ENCODE data around the gene FANK1. TPM values are rescaled to one million over a fixed set of nuclear protein-coding genes. Genes with fewer than 3 reads are reported as not detected.

FANK1 gene
- total RNA-seq, 1 experiment from 2014 or later: 0.85 TPM

GRCh38 chr10:126041804-126042231 lies 145.5 kb downstream of the FANK1 start:
- no peaks in the 10 kb centered on the region for H3K4me1 Mint-ChIP-seq (ENCODE audit: low read depth, unreplicated experiment)
- no TSS peak for BruUV-seq (replicated peaks)
- intact Hi-C loops (cut with micrococcal nuclease; ENCODE audit: unreplicated experiment): no loop called here
- peak; percentile 85 for DNase-seq
- no peaks in the 10 kb centered on the region for H3K9me3 Mint-ChIP-seq (ENCODE audit: low read depth, unreplicated experiment)
- H3K27me3 Mint-ChIP-seq (ENCODE audit: unreplicated experiment): no peaks in the 10 kb centered on the region
- CTCF ChIA-PET: interaction anchor here (0.8 kb wide), 1 partner anchor 40 kb away, joined by 5 read pairs; no protein-coding TSS in a partner anchor
- H3K36me3 Mint-ChIP-seq (ENCODE audit: insufficient read depth, unreplicated experiment): peaks cover 5% of the 10 kb centered on the region
- TF ChIP-seq CTCF (IDR thresholded peaks at IDR 0.05; ENCODE audit: unreplicated experiment): no peak
- peak overlapping the region; percentile 46 for H3K4me3 Mint-ChIP-seq (ENCODE audit: low read depth, unreplicated experiment)
- peak overlapping the region; percentile 96 for H3K27ac Mint-ChIP-seq (ENCODE audit: unreplicated experiment)

GRCh38 chr10:126042354-126042753 lies 146.0 kb downstream of the FANK1 start:
- no peak for TF ChIP-seq CTCF (IDR thresholded peaks at IDR 0.05; ENCODE audit: unreplicated experiment)
- H3K27ac Mint-ChIP-seq (ENCODE audit: unreplicated experiment): peak overlapping the region; percentile 96
- H3K27me3 Mint-ChIP-seq (ENCODE audit: unreplicated experiment): no peaks in the 10 kb centered on the region
- H3K36me3 Mint-ChIP-seq (ENCODE audit: insufficient read depth, unreplicated experiment): peaks cover 5% of the 10 kb centered on the region
- intact Hi-C loops (cut with micrococcal nuclease; ENCODE audit: unreplicated experiment): no loop called here
- no peaks in the 10 kb centered on the region for H3K4me1 Mint-ChIP-seq (ENCODE audit: low read depth, unreplicated experiment)
- no peaks in the 10 kb centered on the region for H3K9me3 Mint-ChIP-seq (ENCODE audit: low read depth, unreplicated experiment)
- peak overlapping the region; percentile 46 for H3K4me3 Mint-ChIP-seq (ENCODE audit: low read depth, unreplicated experiment)
- CTCF ChIA-PET: interaction anchor here (0.8 kb wide), 1 partner anchor 40 kb away, joined by 5 read pairs; no protein-coding TSS in a partner anchor
- BruUV-seq (replicated peaks): no TSS peak
- no peak for DNase-seq

- intact Hi-C loops (cut with micrococcal nuclease; ENCODE audit: unreplicated experiment): no loop called here
- H3K36me3 Mint-ChIP-seq (ENCODE audit: insufficient read depth, unreplicated experiment): peaks cover 5% of the 10 kb centered on the region
- no peak overlapping the region for H3K27ac Mint-ChIP-seq (ENCODE audit: unreplicated experiment)
- DNase-seq: no peak
- TF ChIP-seq CTCF (IDR thresholded peaks at IDR 0.05; ENCODE audit: unreplicated experiment): no peak
- H3K4me3 Mint-ChIP-seq (ENCODE audit: low read depth, unreplicated experiment): no peak overlapping the region
- no peaks in the 10 kb centered on the region for H3K9me3 Mint-ChIP-seq (ENCODE audit: low read depth, unreplicated experiment)
- H3K27me3 Mint-ChIP-seq (ENCODE audit: unreplicated experiment): no peaks in the 10 kb centered on the region
- CTCF ChIA-PET: interaction anchor here (0.5 kb wide), 1 partner anchor 143 kb away, joined by 3 read pairs; no protein-coding TSS in a partner anchor
- no TSS peak for BruUV-seq (replicated peaks)
- no peaks in the 10 kb centered on the region for H3K4me1 Mint-ChIP-seq (ENCODE audit: low read depth, unreplicated experiment)
Observed at GRCh38 chr10:126042906-126043305, 146.5 kb downstream of the FANK1 start.

- no TSS peak for BruUV-seq (replicated peaks)
Observed at GRCh38 chr10:126043389-126043788, 147.0 kb downstream of the FANK1 start.

More at GRCh38 chr10:126043389-126043788, 147.0 kb downstream of the FANK1 start:
- TF ChIP-seq CTCF (IDR thresholded peaks at IDR 0.05; ENCODE audit: unreplicated experiment): no peak
- Mint-ChIP-seq H3K4me1 (ENCODE audit: low read depth, unreplicated experiment) (no peaks in the 10 kb centered on the region), H3K36me3 (ENCODE audit: insufficient read depth, unreplicated experiment) (peaks cover 5% of the 10 kb centered on the region), H3K4me3 (ENCODE audit: low read depth, unreplicated experiment) (no peak overlapping the region), H3K27me3 (ENCODE audit: unreplicated experiment) (no peaks in the 10 kb centered on the region), H3K9me3 (ENCODE audit: low read depth, unreplicated experiment) (no peaks in the 10 kb centered on the region), H3K27ac (ENCODE audit: unreplicated experiment) (no peak overlapping the region)
- DNase-seq: no peak
- CTCF ChIA-PET: interaction anchor here (0.5 kb wide), 1 partner anchor 142 kb away, joined by 3 read pairs; no protein-coding TSS in a partner anchor
- intact Hi-C loops (cut with micrococcal nuclease; ENCODE audit: unreplicated experiment): no loop called here

All from Calu3 (cell line).